Esophagus muscularis mucosa (tissue), 4 donors: ENCODE results near the gene GCNT4. TPM values are rescaled to one million over a fixed set of nuclear protein-coding genes. Genes with fewer than 3 reads are reported as not detected.

Experiments used
- DNase-seq: peaks from one replicate; pipeline ENCODE4 v3.0.0-alpha.2; 2017; ENCODE audit errors: extremely low spot score
- H3K27ac ChIP-seq, 4 donors: fragments of 200-600 bp; sonication (generic); replicated peaks in 1 of 4; 1 replicate in 3 of 4; 2 replicates in 1 of 4; pipeline ENCODE4 v1.5.1; 2016 to 2019; ENCODE audit warnings: mild to moderate bottlenecking in 1 of 4
- H3K27me3 ChIP-seq, 4 donors: fragments of 200-600 bp; sonication (generic); one replicate each; pipeline versions ENCODE4 v1.5.1 to v1.6.0; 2016 to 2019
- H3K36me3 ChIP-seq, 4 donors: fragments of 200-600 bp; sonication (generic); one replicate each; pipeline ENCODE4 v1.5.1; 2016 to 2019
- H3K4me1 ChIP-seq, 4 donors: fragments of 200-600 bp; sonication (generic); one replicate each; pipeline ENCODE4 v1.5.1; 2016 to 2019
- H3K4me3 ChIP-seq, 4 donors: fragments of 200-600 bp; sonication (generic); 1 replicate in 2 of 4; 2 replicates in 2 of 4; pipeline ENCODE4 v1.5.1; 2016 to 2019; ENCODE audit warnings: mild to moderate bottlenecking in 4 of 4, moderate library complexity in 1 of 4
- H3K9me3 ChIP-seq, 4 donors: fragments of 200-600 bp; sonication (generic); 1 replicate in 3 of 4; 2 replicates in 1 of 4; pipeline ENCODE4 v1.5.1; 2016 to 2019
- EP300 ChIP-seq: sonication (generic); formaldehyde crosslinking; IDR thresholded peaks from one replicate; pipeline ENCODE4 v1.6.1; 2017; ENCODE audit warnings: antibody characterized with exemption
- POLR2A ChIP-seq: fragments of 450-650 bp; IDR thresholded peaks from one replicate; pipeline ENCODE4 v1.6.1; 2017; ENCODE audit warnings: antibody characterized with exemption, moderate library complexity, mild to moderate bottlenecking, low read depth
- POLR2AphosphoS5 ChIP-seq, 2 donors: sonication (generic); formaldehyde crosslinking; IDR thresholded peaks; one replicate each; pipeline ENCODE4 v1.6.1; 2017; ENCODE audit warnings: antibody characterized with exemption in 2 of 2
- WGBS: methylation state at CpG from one replicate; pipeline ENCODE4 v1.1.5; 2018; 5-methylcytosine and 5-hydroxymethylcytosine counted together
- intact Hi-C: fragments of 100-400 bp; cut with DNase I; formaldehyde crosslinking; loops from one replicate; pipeline ENCODE4 v1.15.1; 2023
- total RNA-seq, 4 donors: library from RNA; depleted of rRNA; stranded (reverse); fragments of >200 nt; gene quantifications; one replicate each; pipeline versions ENCODE4 v1.1.0 to v1.2.1, GENCODE V29; 2016
- TF ChIP-seq, protein P1 (sequence below), 3 experiments: fragments of 200-600 bp in 2 of 3; fragments of 450-650 bp in 1 of 3; sonication (generic) in 2 of 3; IDR thresholded peaks; one replicate each; pipeline ENCODE4 v1.5.1; 2017 to 2019; ENCODE audit warnings: antibody characterized with exemption in 3 of 3, mild to moderate bottlenecking in 2 of 3, moderate library complexity in 1 of 3

The GCNT4 gene
- total RNA-seq, 4 donors from 2014 or later, result 3.6 to 7.8 (median 4.9) TPM

DNA sequence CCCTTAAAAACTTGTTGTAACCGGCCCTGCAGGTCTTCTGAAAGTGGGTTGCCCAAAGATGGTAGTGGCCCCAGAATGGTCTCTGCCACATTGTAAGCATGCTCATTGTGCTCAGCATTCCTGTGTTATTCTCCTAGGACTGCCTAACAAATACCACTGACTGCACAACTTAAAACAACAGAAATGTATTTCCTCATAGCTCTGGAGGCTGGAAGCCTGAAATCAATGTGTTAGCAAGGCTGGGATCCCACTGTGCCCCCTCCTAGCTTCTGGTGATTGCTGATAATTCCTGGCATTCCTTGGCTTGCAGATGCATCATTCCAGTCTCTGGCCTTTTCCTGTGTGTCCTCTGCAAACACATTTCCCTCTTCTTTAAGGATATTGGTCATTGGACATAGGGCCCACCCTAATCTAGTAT lies 3.4 kb upstream of the GCNT4 start:
- intact Hi-C loops, result loop anchor here (5.0 to 10.0 kb wide), 3 partner anchors 282 to 629 kb away; partner anchors contain the start of gene HMGCR
- DNase-seq, result no peak
- Histone ChIP-seq H3K4me3 (no peak overlapping the region), H3K36me3 (no peaks in the 10 kb centered on the region), H3K27ac (peak overlapping the region in 2 of 4 donors; percentile 3 to 53), H3K4me1 (peaks cover 17 to 39% (median 33%) of the 10 kb centered on the region in 4 donors), H3K27me3 (no peaks in the 10 kb centered on the region), H3K9me3 (no peaks in the 10 kb centered on the region)
- TF ChIP-seq POLR2A, result no peak
- TF ChIP-seq, protein P1, sequence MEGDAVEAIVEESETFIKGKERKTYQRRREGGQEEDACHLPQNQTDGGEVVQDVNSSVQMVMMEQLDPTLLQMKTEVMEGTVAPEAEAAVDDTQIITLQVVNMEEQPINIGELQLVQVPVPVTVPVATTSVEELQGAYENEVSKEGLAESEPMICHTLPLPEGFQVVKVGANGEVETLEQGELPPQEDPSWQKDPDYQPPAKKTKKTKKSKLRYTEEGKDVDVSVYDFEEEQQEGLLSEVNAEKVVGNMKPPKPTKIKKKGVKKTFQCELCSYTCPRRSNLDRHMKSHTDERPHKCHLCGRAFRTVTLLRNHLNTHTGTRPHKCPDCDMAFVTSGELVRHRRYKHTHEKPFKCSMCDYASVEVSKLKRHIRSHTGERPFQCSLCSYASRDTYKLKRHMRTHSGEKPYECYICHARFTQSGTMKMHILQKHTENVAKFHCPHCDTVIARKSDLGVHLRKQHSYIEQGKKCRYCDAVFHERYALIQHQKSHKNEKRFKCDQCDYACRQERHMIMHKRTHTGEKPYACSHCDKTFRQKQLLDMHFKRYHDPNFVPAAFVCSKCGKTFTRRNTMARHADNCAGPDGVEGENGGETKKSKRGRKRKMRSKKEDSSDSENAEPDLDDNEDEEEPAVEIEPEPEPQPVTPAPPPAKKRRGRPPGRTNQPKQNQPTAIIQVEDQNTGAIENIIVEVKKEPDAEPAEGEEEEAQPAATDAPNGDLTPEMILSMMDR (IDR thresholded peaks at IDR 0.05), result no peak
- no peak for TF ChIP-seq EP300
- TF ChIP-seq POLR2AphosphoS5 (IDR thresholded peaks at IDR 0.05), result no peak
- WGBS, result 75% methylated on average over 1 of the region's 1 CpG

- no peak for TF ChIP-seq POLR2AphosphoS5 (IDR thresholded peaks at IDR 0.05)
- no peak for TF ChIP-seq EP300
- TF ChIP-seq, protein P1 (IDR thresholded peaks at IDR 0.05), result no peak
- TF ChIP-seq POLR2A, result no peak
- Histone ChIP-seq H3K36me3 (no peaks in the 10 kb centered on the region), H3K9me3 (no peaks in the 10 kb centered on the region), H3K4me3 (peak overlapping the region; percentile 77 to 94 (median 84)), H3K27ac (peak overlapping the region; percentile 95 to 97 (median 96)), H3K27me3 (no peaks in the 10 kb centered on the region), H3K4me1 (peaks cover 17 to 53% (median 47%) of the 10 kb centered on the region in 4 donors)
- no peak for DNase-seq
- intact Hi-C loops, result loop anchor here (5.0 to 10.0 kb wide), 5 partner anchors 102 to 630 kb away; partner anchors contain the start of genes ANKRD31, GFM2 and NSA2
- 38% methylated on average over 15 of the region's 28 CpGs for WGBS
Measured at GRCh38 chr5:75054134-75054930, 2.0 kb upstream of the GCNT4 start.

DNA sequence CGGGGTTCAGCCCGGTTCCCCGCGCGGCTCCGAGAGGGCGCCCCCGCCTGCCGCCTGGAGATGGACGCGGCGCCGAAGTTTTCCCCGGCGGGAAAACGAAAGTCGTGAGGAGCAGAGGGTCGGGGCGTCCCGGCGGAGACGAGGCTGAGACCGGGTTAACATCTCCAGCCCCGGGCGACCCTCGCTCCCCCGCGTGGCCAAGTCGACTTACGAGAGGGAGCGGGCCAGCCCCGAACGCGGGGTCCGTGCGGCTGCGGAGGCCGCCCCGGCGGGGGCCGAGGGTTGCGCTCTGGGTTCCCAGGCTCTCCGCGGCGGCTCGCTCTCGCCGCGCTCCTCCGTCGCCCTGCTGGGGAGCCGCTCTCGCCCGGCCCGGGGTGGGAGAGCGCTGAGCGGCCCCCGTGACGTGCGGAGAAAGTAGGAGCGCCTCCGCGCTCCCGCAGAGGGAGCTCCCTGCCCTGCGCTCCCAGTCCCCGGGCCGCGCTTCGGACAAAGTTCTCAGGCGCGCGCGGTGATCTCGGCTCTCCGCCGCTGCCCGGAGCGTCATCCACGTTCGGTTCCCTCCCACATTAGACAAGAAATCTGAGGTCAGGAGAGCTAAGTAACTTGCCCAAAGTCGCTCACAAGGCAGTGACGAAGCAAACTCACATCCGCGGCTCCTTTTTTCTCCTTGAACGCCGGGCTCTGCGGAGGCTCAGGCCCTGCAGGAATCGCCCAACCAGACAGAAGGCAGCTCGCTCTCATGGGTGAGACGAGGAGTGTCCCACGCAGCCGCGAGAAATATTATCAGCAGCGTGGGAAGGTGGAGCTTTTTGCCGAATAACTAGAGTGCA lies 1.2 kb upstream of the GCNT4 start:
- Histone ChIP-seq H3K4me3 (peak overlapping the region; percentile 77 to 94 (median 84)), H3K27ac (peak overlapping the region; percentile 95 to 97 (median 96)), H3K27me3 (no peaks in the 10 kb centered on the region), H3K9me3 (no peaks in the 10 kb centered on the region), H3K4me1 (peaks cover 17 to 58% (median 53%) of the 10 kb centered on the region in 4 donors), H3K36me3 (no peaks in the 10 kb centered on the region)
- peak; percentile 21 for TF ChIP-seq POLR2A
- TF ChIP-seq POLR2AphosphoS5 (IDR thresholded peaks at IDR 0.05), result peak; percentile 56 to 84
- TF ChIP-seq, protein P1 (IDR thresholded peaks at IDR 0.05), result peak in 2 of 3 experiments; percentile 17 to 23
- no peak for TF ChIP-seq EP300
- no peak for DNase-seq
- 0% methylated on average over 22 of the region's 95 CpGs for WGBS
- intact Hi-C loops, result loop anchor here (5.0 to 10.0 kb wide), 5 partner anchors 101 to 631 kb away; partner anchors contain the start of genes ANKRD31, GFM2 and NSA2

GRCh38 chr5:75053054-75053303 lies 621 bp upstream of the GCNT4 start:
- no peak for DNase-seq
- H3K27ac ChIP-seq, result peak overlapping the region; percentile 95 to 97 (median 96)
- no peaks in the 10 kb centered on the region for H3K27me3 ChIP-seq
- no peaks in the 10 kb centered on the region for H3K36me3 ChIP-seq
- H3K4me3 ChIP-seq, result peak overlapping the region; percentile 77 to 94 (median 84)
- TF ChIP-seq, protein P1 (IDR thresholded peaks at IDR 0.05), result no peak
- 0% methylated on average over 1 of the region's 40 CpGs for WGBS
- H3K4me1 ChIP-seq, result peaks cover 17 to 64% (median 59%) of the 10 kb centered on the region in 4 donors
- intact Hi-C loops, result loop anchor here (5.0 to 10.0 kb wide), 5 partner anchors 101 to 632 kb away; partner anchors contain the start of genes ANKRD31, GFM2 and NSA2
- no peaks in the 10 kb centered on the region for H3K9me3 ChIP-seq
